NT2/D1 (cell line): ENCODE measurements around the gene NEURL2.

Experiments used
- DNase-seq: peaks from one replicate; pipeline ENCODE4 v3.0.0-alpha.2; 2011; ENCODE audit warnings: low read depth, low spot score
- H3K27me3 ChIP-seq: 2 replicates; pipeline ENCODE4 v1.6.0; 2011; ENCODE audit warnings: mild to moderate bottlenecking; ENCODE audit not compliant: insufficient read length, insufficient read depth
- H3K36me3 ChIP-seq: 2 replicates; pipeline ENCODE4 v1.6.1; 2011; ENCODE audit warnings: mild to moderate bottlenecking, low read length, mixed read lengths; ENCODE audit not compliant: insufficient read depth, insufficient read length
- H3K4me1 ChIP-seq: 2 replicates; pipeline ENCODE4 v1.5.1; 2011; ENCODE audit not compliant: insufficient read depth, insufficient read length
- H3K4me3 ChIP-seq: 2 replicates; pipeline ENCODE4 v1.5.1; 2011; ENCODE audit warnings: low read depth; ENCODE audit not compliant: insufficient read length
- H3K9ac ChIP-seq: 2 replicates; pipeline ENCODE4 v1.6.0; 2011; ENCODE audit warnings: low read depth; ENCODE audit not compliant: insufficient read length
- H3K9me3 ChIP-seq: 2 replicates; pipeline ENCODE4 v1.5.1; 2011; ENCODE audit warnings: mild to moderate bottlenecking, low read length; ENCODE audit not compliant: insufficient read depth
- SUZ12 ChIP-seq: IDR thresholded peaks from 2 replicates; pipeline ENCODE4 v1.6.1; 2011; ENCODE audit not compliant: insufficient read length, insufficient read depth; ENCODE audit errors: extremely low read depth
- YY1 ChIP-seq: IDR thresholded peaks from 2 replicates; pipeline ENCODE4 v1.6.1; 2011; ENCODE audit not compliant: insufficient read length, insufficient read depth
- ZNF274 ChIP-seq: IDR thresholded peaks from 2 replicates; pipeline ENCODE4 v1.6.1; 2011; ENCODE audit warnings: mild to moderate bottlenecking, low read depth, low read length

NEURL2 gene

GRCh38 chr20:45925821-45926506 lies 35.0 kb upstream of the NEURL2 start:
- H3K9me3 ChIP-seq: no peaks in the 10 kb centered on the region
- no peak overlapping the region for H3K4me3 ChIP-seq
- H3K36me3 ChIP-seq: no peaks in the 10 kb centered on the region
- DNase-seq: no peak
- TF ChIP-seq ZNF274: no peak
- H3K27me3 ChIP-seq: no peaks in the 10 kb centered on the region
- H3K9ac ChIP-seq: peak overlapping the region; percentile 45
- peaks cover 8% of the 10 kb centered on the region for H3K4me1 ChIP-seq

- no peaks in the 10 kb centered on the region for H3K9me3 ChIP-seq
- H3K27me3 ChIP-seq: no peaks in the 10 kb centered on the region
- no peak for DNase-seq
- H3K9ac ChIP-seq: no peak overlapping the region
- TF ChIP-seq YY1: no peak
- TF ChIP-seq ZNF274: no peak
- TF ChIP-seq SUZ12: no peak
- no peak overlapping the region for H3K4me3 ChIP-seq
- H3K36me3 ChIP-seq: no peaks in the 10 kb centered on the region
- peaks cover 8% of the 10 kb centered on the region for H3K4me1 ChIP-seq
Measured at GRCh38 chr20:45924391-45925261, 33.6 kb upstream of the NEURL2 start.

GRCh38 chr20:45921337-45922189 lies 30.6 kb upstream of the NEURL2 start:
- Histone ChIP-seq H3K4me1 (peaks cover 8% of the 10 kb centered on the region), H3K4me3 (no peak overlapping the region), H3K9ac (no peak overlapping the region), H3K27me3 (no peaks in the 10 kb centered on the region), H3K36me3 (no peaks in the 10 kb centered on the region), H3K9me3 (no peaks in the 10 kb centered on the region)
- no peak for TF ChIP-seq YY1
- TF ChIP-seq SUZ12: no peak
- no peak for TF ChIP-seq ZNF274
- no peak for DNase-seq

GRCh38 chr20:45920462-45921336 lies 29.7 kb upstream of the NEURL2 start:
- Histone ChIP-seq H3K4me1 (peaks cover 4% of the 10 kb centered on the region), H3K36me3 (no peaks in the 10 kb centered on the region), H3K9me3 (no peaks in the 10 kb centered on the region), H3K4me3 (no peak overlapping the region), H3K9ac (no peak overlapping the region), H3K27me3 (no peaks in the 10 kb centered on the region)
- DNase-seq: no peak
- TF ChIP-seq ZNF274 (no peak), YY1 (no peak), SUZ12 (no peak)

GRCh38 chr20:45919542-45920399 lies 28.8 kb upstream of the NEURL2 start:
- Histone ChIP-seq H3K9me3 (no peaks in the 10 kb centered on the region), H3K4me3 (no peak overlapping the region), H3K36me3 (no peaks in the 10 kb centered on the region), H3K4me1 (no peaks in the 10 kb centered on the region), H3K27me3 (no peaks in the 10 kb centered on the region), H3K9ac (no peak overlapping the region)
- no peak for TF ChIP-seq YY1
- TF ChIP-seq SUZ12: no peak
- no peak for TF ChIP-seq ZNF274
- DNase-seq: no peak

- DNase-seq: no peak
- H3K4me1 ChIP-seq: no peaks in the 10 kb centered on the region
- H3K27me3 ChIP-seq: no peaks in the 10 kb centered on the region
- H3K4me3 ChIP-seq: no peak overlapping the region
- H3K9ac ChIP-seq: no peak overlapping the region
- no peaks in the 10 kb centered on the region for H3K36me3 ChIP-seq
- TF ChIP-seq SUZ12: no peak
- TF ChIP-seq ZNF274: no peak
- no peak for TF ChIP-seq YY1
- H3K9me3 ChIP-seq: no peaks in the 10 kb centered on the region
Measured at GRCh38 chr20:45918779-45919537, 27.9 kb upstream of the NEURL2 start.
